HG03039 (cell line): ENCODE measurements around the gene TSPAN14.
"Not testable (repeated sequence)": the region's sequence is repeated elsewhere in the genome, so short reads cannot be mapped to it uniquely, and the experiment has no call there.

Experiments used
- ATAC-seq: cut with Tn5 transposase; IDR thresholded peaks from one replicate; pipeline ENCODE4 v1.9.1; 2021; ENCODE audit warnings: mild to moderate bottlenecking, moderate library complexity; ENCODE audit not compliant: unreplicated experiment

Gene TSPAN14, protein sequence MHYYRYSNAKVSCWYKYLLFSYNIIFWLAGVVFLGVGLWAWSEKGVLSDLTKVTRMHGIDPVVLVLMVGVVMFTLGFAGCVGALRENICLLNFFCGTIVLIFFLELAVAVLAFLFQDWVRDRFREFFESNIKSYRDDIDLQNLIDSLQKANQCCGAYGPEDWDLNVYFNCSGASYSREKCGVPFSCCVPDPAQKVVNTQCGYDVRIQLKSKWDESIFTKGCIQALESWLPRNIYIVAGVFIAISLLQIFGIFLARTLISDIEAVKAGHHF

DNA sequence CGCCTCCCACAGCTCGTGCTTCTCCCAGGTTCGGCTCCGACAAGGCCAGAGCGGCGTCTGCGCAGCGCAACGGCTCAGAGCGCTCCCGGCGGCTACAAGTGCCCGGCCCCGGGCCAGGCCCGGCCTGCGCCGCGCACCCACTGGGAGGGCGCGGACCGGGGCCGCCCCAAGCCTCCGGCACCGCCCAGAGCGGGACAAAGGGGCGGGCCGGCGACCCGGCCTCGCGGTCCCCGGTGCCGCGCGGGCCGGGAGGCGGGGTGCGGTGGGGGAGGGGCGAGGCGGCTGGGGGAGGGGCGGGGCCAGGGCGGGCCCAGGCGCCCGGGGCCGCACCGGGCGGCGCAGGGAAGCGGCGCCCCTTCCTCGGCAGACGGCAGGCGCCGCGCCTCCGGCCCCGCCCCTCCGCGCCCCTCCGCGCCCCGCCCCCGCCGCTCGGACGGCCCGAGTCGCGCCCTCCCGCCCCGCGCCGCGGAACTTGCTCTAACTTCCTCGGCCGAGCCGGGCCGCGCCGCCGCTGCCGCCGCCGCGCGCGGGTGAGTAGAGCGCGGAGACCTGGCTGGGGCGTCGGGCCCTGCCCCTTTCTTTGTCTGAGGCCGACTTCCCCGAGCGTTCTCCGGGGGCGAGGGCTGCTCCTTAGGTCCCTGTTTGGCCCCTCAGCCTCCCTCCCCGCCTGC is at the start of gene TSPAN14:
TSPAN14 (plus strand) TSS at position 469 of the 671 bp plus-strand sequence. CDS start 34,924 bp downstream, outside the sequence.
- ATAC-seq = peak; percentile 65

DNA sequence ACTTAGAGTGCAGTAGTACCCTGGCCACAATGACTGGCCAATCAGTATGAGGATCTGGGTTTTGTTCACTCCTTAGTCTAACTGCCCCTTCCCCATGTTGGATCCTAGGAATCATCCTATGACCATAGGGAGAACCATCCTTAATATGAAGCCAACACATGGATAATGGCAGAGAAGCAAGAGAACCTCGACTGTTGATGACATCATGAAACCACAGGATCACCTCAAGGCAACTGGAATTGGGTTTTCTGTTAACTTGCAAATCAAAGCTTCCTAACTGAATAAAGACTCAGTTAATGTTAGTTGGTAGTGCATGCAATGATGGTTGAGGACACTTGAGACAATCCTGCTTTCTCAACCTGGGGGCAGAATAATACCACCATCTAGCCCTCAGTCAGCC is 49.1 kb upstream of the TSPAN14 start:
- ATAC-seq = no peak

GRCh38 chr10:80405626-80406025 is 48.5 kb upstream of the TSPAN14 start:
- no peak for ATAC-seq

GRCh38 chr10:80406204-80406603 is 47.9 kb upstream of the TSPAN14 start:
- no peak for ATAC-seq

DNA sequence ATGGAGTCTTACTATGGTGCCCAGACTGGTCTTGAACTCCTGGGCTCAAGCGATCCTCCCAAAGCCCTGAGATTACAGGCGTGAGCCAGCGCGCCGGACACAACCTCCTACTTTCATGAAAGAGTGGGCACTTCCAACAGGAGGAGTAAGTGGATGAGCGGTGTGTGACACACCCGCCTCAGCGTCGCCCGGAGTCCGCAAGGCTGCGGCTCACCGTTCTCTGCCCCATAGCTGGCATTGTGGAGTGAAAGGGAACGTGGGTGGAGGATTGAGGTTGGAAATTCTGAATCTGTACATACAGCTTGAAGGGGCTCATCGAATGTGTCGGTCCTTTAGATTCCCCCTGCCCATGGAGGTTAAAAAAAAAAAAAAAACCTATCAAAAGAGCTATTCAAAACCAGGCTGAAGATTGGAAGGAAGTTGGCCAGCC is 46.3 kb upstream of the TSPAN14 start:
- peak; percentile 20 for ATAC-seq

- peak; percentile 94 for ATAC-seq
Observed at GRCh38 chr10:80408242-80409101, 45.6 kb upstream of the TSPAN14 start, which contains the start of gene PRXL2A. TSS of gene PRXL2A (plus strand) at chr10:80408551. CDS start at chr10:80420468, 11,917 bp downstream.

GRCh38 chr10:80409121-80409520 is 45.0 kb upstream of the TSPAN14 start:
- no peak for ATAC-seq

- no peak for ATAC-seq
Observed at GRCh38 chr10:80410122-80410521, 44.0 kb upstream of the TSPAN14 start.

GRCh38 chr10:80410578-80411145 is 43.4 kb upstream of the TSPAN14 start:
- no peak for ATAC-seq

GRCh38 chr10:80411267-80411668 is 42.8 kb upstream of the TSPAN14 start:
- ATAC-seq = no peak

DNA sequence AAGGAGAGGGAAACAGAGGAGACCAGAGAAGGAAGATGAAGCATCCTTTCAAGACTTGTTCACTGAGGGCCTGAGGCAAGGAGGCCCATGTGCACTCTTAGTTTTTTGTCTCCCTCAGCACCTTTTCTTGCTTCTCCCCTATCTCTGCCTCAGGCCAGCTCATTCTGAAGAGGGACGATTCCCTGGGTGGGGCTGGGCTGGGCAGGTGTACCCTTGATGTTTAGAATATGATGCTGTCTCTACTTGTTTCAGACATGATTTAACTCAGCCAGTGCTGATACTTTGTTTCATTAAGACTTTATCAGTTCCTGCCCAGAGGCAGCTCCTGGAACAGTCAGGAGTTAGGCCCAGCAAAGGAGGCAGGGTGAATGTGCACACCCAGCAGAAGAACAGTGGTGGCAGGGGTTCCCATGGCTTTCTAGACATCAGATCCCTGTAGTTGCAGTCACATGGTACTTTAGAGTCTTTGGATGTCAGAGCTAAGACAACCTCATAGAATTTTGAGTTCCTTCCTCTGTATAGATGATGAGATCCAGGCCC is 42.4 kb upstream of the TSPAN14 start:
- ATAC-seq = no peak

- no peak for ATAC-seq
Observed at GRCh38 chr10:80412486-80412885, 41.6 kb upstream of the TSPAN14 start.

DNA sequence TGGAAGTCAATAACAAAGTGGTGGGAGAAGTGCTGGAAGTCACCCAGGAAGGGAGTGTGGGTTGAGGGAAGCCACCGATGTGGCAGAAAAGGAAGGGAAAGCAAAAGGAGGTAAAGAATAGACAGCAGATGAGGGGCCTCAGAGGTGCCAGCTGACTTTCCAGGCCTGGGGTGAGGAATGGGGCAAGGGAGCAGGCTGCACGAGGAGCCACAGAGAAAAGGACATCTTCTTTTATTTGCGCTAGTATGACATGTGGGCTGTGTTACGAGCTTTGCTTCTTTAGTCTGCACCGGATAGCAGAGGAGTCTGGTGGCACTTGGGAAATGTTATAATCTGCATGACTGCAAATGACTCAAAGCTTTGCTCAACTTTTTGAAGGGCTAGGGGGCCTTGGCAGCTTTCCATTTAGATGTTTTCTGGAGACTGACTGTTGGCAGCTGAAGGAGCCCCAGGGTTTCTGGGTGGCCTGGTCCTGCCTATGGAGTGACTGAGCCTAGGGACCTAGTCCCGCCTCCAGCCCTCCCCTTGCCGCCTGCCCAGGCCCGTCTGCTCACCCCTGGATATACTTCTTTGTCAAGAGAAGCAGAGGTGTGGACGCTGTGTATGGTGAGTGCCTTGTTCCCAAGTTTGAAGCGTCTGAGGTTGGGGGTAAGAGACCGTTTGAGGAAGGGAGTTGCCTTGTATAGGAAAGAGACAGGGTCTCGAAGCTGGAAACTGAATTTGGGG is 40.7 kb upstream of the TSPAN14 start:
- no peak for ATAC-seq

GRCh38 chr10:80414142-80414895 is 39.8 kb upstream of the TSPAN14 start:
- ATAC-seq = no peak

GRCh38 chr10:80415734-80416478 is 38.2 kb upstream of the TSPAN14 start:
- ATAC-seq = no peak

- no peak for ATAC-seq
Observed at GRCh38 chr10:80416479-80417098, 37.5 kb upstream of the TSPAN14 start.

DNA sequence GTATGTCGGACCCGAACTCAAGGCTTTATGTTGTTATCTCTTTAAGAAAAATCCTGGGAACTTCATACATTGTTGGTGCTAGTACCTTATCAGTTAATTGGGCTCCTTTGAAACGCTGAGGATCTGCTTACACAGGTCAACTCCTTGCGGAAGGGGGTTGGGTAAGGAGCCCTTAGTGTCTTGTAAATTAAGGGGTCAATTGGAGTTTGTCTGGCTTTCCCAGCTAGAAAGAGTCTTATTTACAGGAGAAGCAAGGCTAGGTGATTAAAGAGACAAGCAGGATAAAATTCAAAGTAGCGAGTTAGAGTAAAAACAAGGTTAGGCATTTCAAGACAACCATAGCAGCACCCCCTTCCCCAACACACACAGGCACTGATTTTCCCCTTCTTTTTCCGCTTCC is 36.9 kb upstream of the TSPAN14 start:
- ATAC-seq = not testable (repeated sequence)

- ATAC-seq = peak; percentile 13
Observed at GRCh38 chr10:80421050-80421706, 32.9 kb upstream of the TSPAN14 start.
